ENCODE results near the gene ZPBP. TPM values are rescaled to one million over a fixed set of nuclear protein-coding genes. Genes with fewer than 3 reads are reported as not detected.

ZPBP gene
- total RNA-seq, 1 experiment from 2014 or later: not detected

GRCh38 chr7:49980465-49980864 lies 112.6 kb downstream of the ZPBP start:
- Histone ChIP-seq H3K4me3 (ENCODE audit: low read depth, low read length, poor library complexity, severe bottlenecking) (no peak overlapping the region), H3K4me1 (ENCODE audit: insufficient read depth, low read length, poor library complexity, severe bottlenecking) (no peaks in the 10 kb centered on the region), H3K27me3 (replicated peaks; ENCODE audit: insufficient read depth, low read depth, low read length, poor library complexity) (no peaks in the 10 kb centered on the region), H3K27ac (ENCODE audit: low read depth, low read length, poor library complexity, severe bottlenecking) (no peak overlapping the region), H3K9me3 (ENCODE audit: low read depth, low read length, poor library complexity, severe bottlenecking) (no peaks in the 10 kb centered on the region), H3K36me3 (ENCODE audit: insufficient read depth, low read length, poor library complexity, severe bottlenecking) (no peaks in the 10 kb centered on the region)
- TF ChIP-seq CTCF (conservative IDR thresholded peaks at IDR 0.05; ENCODE audit: low read depth, low read length): no peak
- no peak for TF ChIP-seq EZH2 (IDR thresholded peaks at IDR 0.05; ENCODE audit: borderline replicate concordance, low read depth, low read length, poor library complexity, severe bottlenecking)
- no peak for DNase-seq (ENCODE audit: low spot score)
- ChIA-PET POLR2A (ENCODE audit: low non-redundant PET) (no interaction called here), CTCF (no interaction called here)
- intact Hi-C loops (cut with micrococcal nuclease; ENCODE audit: unreplicated experiment): no loop called here
- BruUV-seq (replicated peaks): no TSS peak

GRCh38 chr7:49976238-49976637 lies 116.8 kb downstream of the ZPBP start:
- DNase-seq (ENCODE audit: low spot score): no peak
- CTCF ChIA-PET: no interaction called here
- peaks cover 8% of the 10 kb centered on the region for H3K9me3 ChIP-seq (ENCODE audit: low read depth, low read length, poor library complexity, severe bottlenecking)
- POLR2A ChIA-PET (ENCODE audit: low non-redundant PET): no interaction called here
- H3K27ac ChIP-seq (ENCODE audit: low read depth, low read length, poor library complexity, severe bottlenecking): no peak overlapping the region
- no peaks in the 10 kb centered on the region for H3K36me3 ChIP-seq (ENCODE audit: insufficient read depth, low read length, poor library complexity, severe bottlenecking)
- intact Hi-C loops (cut with micrococcal nuclease; ENCODE audit: unreplicated experiment): no loop called here
- H3K4me1 ChIP-seq (ENCODE audit: insufficient read depth, low read length, poor library complexity, severe bottlenecking): no peaks in the 10 kb centered on the region
- H3K4me3 ChIP-seq (ENCODE audit: low read depth, low read length, poor library complexity, severe bottlenecking): no peak overlapping the region
- no peaks in the 10 kb centered on the region for H3K27me3 ChIP-seq (replicated peaks; ENCODE audit: insufficient read depth, low read depth, low read length, poor library complexity)
- TF ChIP-seq CTCF (conservative IDR thresholded peaks at IDR 0.05; ENCODE audit: low read depth, low read length): no peak
- no peak for TF ChIP-seq EZH2 (IDR thresholded peaks at IDR 0.05; ENCODE audit: borderline replicate concordance, low read depth, low read length, poor library complexity, severe bottlenecking)
- no TSS peak for BruUV-seq (replicated peaks)

GRCh38 chr7:49974035-49974434 lies 119.0 kb downstream of the ZPBP start:
- intact Hi-C loops (cut with micrococcal nuclease; ENCODE audit: unreplicated experiment): no loop called here
- H3K4me1 ChIP-seq (ENCODE audit: insufficient read depth, low read length, poor library complexity, severe bottlenecking): no peaks in the 10 kb centered on the region
- DNase-seq (ENCODE audit: low spot score): no peak
- H3K9me3 ChIP-seq (ENCODE audit: low read depth, low read length, poor library complexity, severe bottlenecking): peaks cover 8% of the 10 kb centered on the region
- no peak overlapping the region for H3K27ac ChIP-seq (ENCODE audit: low read depth, low read length, poor library complexity, severe bottlenecking)
- H3K36me3 ChIP-seq (ENCODE audit: insufficient read depth, low read length, poor library complexity, severe bottlenecking): no peaks in the 10 kb centered on the region
- POLR2A ChIA-PET (ENCODE audit: low non-redundant PET): no interaction called here
- TF ChIP-seq CTCF (conservative IDR thresholded peaks at IDR 0.05; ENCODE audit: low read depth, low read length) (no peak), EZH2 (IDR thresholded peaks at IDR 0.05; ENCODE audit: borderline replicate concordance, low read depth, low read length, poor library complexity, severe bottlenecking) (no peak)
- no TSS peak for BruUV-seq (replicated peaks)
- no peaks in the 10 kb centered on the region for H3K27me3 ChIP-seq (replicated peaks; ENCODE audit: insufficient read depth, low read depth, low read length, poor library complexity)
- CTCF ChIA-PET: no interaction called here
- H3K4me3 ChIP-seq (ENCODE audit: low read depth, low read length, poor library complexity, severe bottlenecking): no peak overlapping the region

All from A673 (cell line).